CD4-positive, alpha-beta T cell (primary cell): ENCODE results near the gene AK2. TPM values are rescaled to one million over a fixed set of nuclear protein-coding genes. Genes with fewer than 3 reads are reported as not detected.
"Not testable (repeated sequence)": the region's sequence is repeated elsewhere in the genome, so short reads cannot be mapped to it uniquely, and the experiment has no call there.

Experiments used
- ATAC-seq: fragments of 200-7000 bp; cut with Tn5 transposase; one replicate; pipeline ENCODE4 v1.10.0; 2022; ENCODE audit warnings: mild to moderate bottlenecking; ENCODE audit not compliant: poor library complexity
- CTCF ChIA-PET: fragments of 350-600 bp; sonication (Branson Sonifier 250); formaldehyde crosslinking; loops from one replicate; lab custom pipeline; 2021; ENCODE audit warnings: antibody characterized with exemption, inconsistent platforms; lab: Charles Lee
- POLR2A ChIA-PET: fragments of 350-600 bp; sonication (Branson Sonifier 250); formaldehyde crosslinking; loops from one replicate; lab custom pipeline; 2021; ENCODE audit warnings: antibody characterized with exemption, inconsistent platforms; lab: Charles Lee
- DNase-seq, 14 experiments: peaks; one replicate each; pipeline ENCODE4 v3.0.0-alpha.2; 2013 to 2020; ENCODE audit warnings: mixed read lengths in 2 of 14
- H3K27ac ChIP-seq, 2 donors: one replicate each; pipeline versions ENCODE4 v1.5.1 to v1.7.0; 2013; ENCODE audit warnings: low read length in 2 of 2, low read depth in 1 of 2, mild to moderate bottlenecking in 1 of 2
- H3K27me3 ChIP-seq, 2 experiments: 1 replicate in 1 of 2; 2 replicates in 1 of 2; pipeline versions ENCODE4 v1.6.1 to v1.7.0; 2013; ENCODE audit warnings: low read length in 2 of 2, control low read depth in 1 of 2, mild to moderate bottlenecking in 1 of 2, moderate library complexity in 1 of 2; ENCODE audit not compliant: insufficient read depth in 2 of 2, control insufficient read depth in 1 of 2
- H3K36me3 ChIP-seq: one replicate; pipeline ENCODE4 v1.6.1; 2013; ENCODE audit warnings: low read length, control low read depth; ENCODE audit not compliant: insufficient read depth
- H3K4me1 ChIP-seq: one replicate; pipeline ENCODE4 v1.6.1; 2013; ENCODE audit warnings: low read length, control low read depth; ENCODE audit not compliant: insufficient read depth
- H3K4me3 ChIP-seq: one replicate; pipeline ENCODE4 v1.5.1; 2013; ENCODE audit warnings: mild to moderate bottlenecking, low read length, moderate library complexity
- H3K9me3 ChIP-seq, 2 experiments: 1 replicate in 1 of 2; 2 replicates in 1 of 2; pipeline versions ENCODE4 v1.6.1 to v1.7.0; 2013; ENCODE audit warnings: low read length in 2 of 2, mild to moderate bottlenecking in 2 of 2, control low read depth in 1 of 2, moderate library complexity in 1 of 2; ENCODE audit not compliant: control insufficient read depth in 1 of 2, insufficient read depth in 1 of 2
- H3K27ac Mint-ChIP-seq: one replicate; pipeline ENCODE4 v1.8.0; 2020; ENCODE audit warnings: mixed read lengths
- H3K27me3 Mint-ChIP-seq: one replicate; pipeline ENCODE4 v1.8.0; 2021; ENCODE audit warnings: mixed read lengths
- H3K36me3 Mint-ChIP-seq: one replicate; pipeline ENCODE4 v1.8.0; 2021; ENCODE audit warnings: low read depth, mixed read lengths
- H3K4me1 Mint-ChIP-seq: one replicate; pipeline ENCODE4 v1.8.0; 2021; ENCODE audit warnings: low read depth, mixed read lengths
- H3K4me3 Mint-ChIP-seq: one replicate; pipeline ENCODE4 v1.8.0; 2020; ENCODE audit warnings: mild to moderate bottlenecking, mixed read lengths
- H3K9me3 Mint-ChIP-seq: one replicate; pipeline ENCODE4 v1.8.0; 2020; ENCODE audit warnings: mixed read lengths
- intact Hi-C, 2 experiments: fragments of 100-400 bp; cut with DNase I in 1 of 2; cut with micrococcal nuclease in 1 of 2; formaldehyde crosslinking; loops; one replicate each; pipeline versions ENCODE4 v1.15.1 to v1.9.0; 2023 to 2025; cut with DNase I, micrococcal nuclease
- total RNA-seq, 174 experiments: library from RNA in 2 of 174; stranded (reverse) in 2 of 174; gene quantifications; one replicate each; pipeline ENCODE4 v1.2.3 and lab custom pipeline; 2021 to 2026
- TF ChIP-seq, protein P1 (sequence below): fragments of 200-600 bp; IDR thresholded peaks from one replicate; pipeline ENCODE4 v1.8.0; 2022; ENCODE audit warnings: antibody characterized with exemption, mild to moderate bottlenecking

The AK2 gene
- total RNA-seq, 2 experiments from 2014 or later: 25.6 to 30.4 TPM

- H3K27ac ChIP-seq: no peak overlapping the region
- no peak for DNase-seq
- intact Hi-C loops: no loop called here
- H3K4me3 ChIP-seq: no peak overlapping the region
- no peaks in the 10 kb centered on the region for H3K4me1 Mint-ChIP-seq
- no peak overlapping the region for H3K4me3 Mint-ChIP-seq
- no peaks in the 10 kb centered on the region for H3K9me3 Mint-ChIP-seq
- peaks cover 14% of the 10 kb centered on the region for H3K27me3 Mint-ChIP-seq
- CTCF ChIA-PET: no interaction called here
- no peaks in the 10 kb centered on the region for H3K27me3 ChIP-seq
- H3K27ac Mint-ChIP-seq: no peak overlapping the region
- peaks cover 8% of the 10 kb centered on the region for H3K4me1 ChIP-seq
- H3K9me3 ChIP-seq: no peaks in the 10 kb centered on the region
- ATAC-seq: no peak
- POLR2A ChIA-PET: no interaction called here
- TF ChIP-seq, protein P1, sequence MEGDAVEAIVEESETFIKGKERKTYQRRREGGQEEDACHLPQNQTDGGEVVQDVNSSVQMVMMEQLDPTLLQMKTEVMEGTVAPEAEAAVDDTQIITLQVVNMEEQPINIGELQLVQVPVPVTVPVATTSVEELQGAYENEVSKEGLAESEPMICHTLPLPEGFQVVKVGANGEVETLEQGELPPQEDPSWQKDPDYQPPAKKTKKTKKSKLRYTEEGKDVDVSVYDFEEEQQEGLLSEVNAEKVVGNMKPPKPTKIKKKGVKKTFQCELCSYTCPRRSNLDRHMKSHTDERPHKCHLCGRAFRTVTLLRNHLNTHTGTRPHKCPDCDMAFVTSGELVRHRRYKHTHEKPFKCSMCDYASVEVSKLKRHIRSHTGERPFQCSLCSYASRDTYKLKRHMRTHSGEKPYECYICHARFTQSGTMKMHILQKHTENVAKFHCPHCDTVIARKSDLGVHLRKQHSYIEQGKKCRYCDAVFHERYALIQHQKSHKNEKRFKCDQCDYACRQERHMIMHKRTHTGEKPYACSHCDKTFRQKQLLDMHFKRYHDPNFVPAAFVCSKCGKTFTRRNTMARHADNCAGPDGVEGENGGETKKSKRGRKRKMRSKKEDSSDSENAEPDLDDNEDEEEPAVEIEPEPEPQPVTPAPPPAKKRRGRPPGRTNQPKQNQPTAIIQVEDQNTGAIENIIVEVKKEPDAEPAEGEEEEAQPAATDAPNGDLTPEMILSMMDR: no peak
- no peaks in the 10 kb centered on the region for H3K36me3 ChIP-seq
- H3K36me3 Mint-ChIP-seq: no peaks in the 10 kb centered on the region
These were observed 11.2 kb upstream of the AK2 start for GRCh38 chr1:33047839-33048305.

DNA sequence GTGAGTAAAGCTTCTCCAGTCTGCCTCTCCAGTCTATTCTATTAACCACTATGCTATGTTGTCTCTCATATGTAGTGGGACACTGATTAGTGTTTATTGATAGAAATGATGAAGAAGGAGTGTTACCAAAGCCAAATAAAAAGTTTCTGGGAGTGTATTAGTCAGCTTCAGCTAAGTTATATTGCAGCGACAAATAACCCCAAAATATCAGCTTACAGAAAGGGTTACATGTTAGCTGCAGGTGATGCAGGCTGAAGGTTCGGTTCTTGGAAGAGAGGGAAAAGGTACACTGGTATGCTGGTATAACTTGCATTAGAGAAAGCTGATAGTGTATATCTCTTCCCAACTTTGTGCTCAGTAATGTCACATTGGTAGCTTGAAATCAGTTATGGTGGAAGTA lies 10.6 kb upstream of the AK2 start:
- CTCF ChIA-PET: no interaction called here

DNA sequence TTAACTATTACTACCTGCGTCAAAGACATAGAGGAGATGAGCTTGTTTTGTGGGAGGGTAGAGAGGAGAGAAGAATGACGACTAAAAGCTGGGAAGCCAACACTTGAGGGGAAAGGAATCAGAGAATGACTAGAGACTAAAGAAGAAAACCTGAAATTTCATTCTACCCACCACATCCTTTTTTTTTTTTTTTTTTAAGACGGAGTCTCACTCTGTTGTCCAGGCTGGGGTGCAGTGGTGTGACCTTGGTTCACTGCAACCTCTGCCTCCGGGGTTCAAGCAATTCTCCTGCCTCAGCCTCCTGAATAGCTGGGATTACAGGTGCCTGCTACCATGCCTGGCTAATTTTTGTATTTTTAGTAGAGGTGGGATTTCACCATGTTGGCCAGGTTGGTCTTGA lies 9.6 kb upstream of the AK2 start:
- H3K27ac ChIP-seq, ATAC-seq: not testable (repeated sequence)

More for the DNA sequence above, 10.6 kb upstream of the AK2 start:
- Histone ChIP-seq H3K9me3 (no peaks in the 10 kb centered on the region), H3K36me3 (no peaks in the 10 kb centered on the region), H3K27me3 (no peaks in the 10 kb centered on the region), H3K27ac (no peak overlapping the region), H3K4me3 (no peak overlapping the region), H3K4me1 (peaks cover 8% of the 10 kb centered on the region)
- no peak overlapping the region for H3K4me3 Mint-ChIP-seq
- H3K4me1 Mint-ChIP-seq: no peaks in the 10 kb centered on the region
- no peaks in the 10 kb centered on the region for H3K9me3 Mint-ChIP-seq
- TF ChIP-seq, protein P1: no peak
- no peak for ATAC-seq
- H3K36me3 Mint-ChIP-seq: no peaks in the 10 kb centered on the region
- H3K27me3 Mint-ChIP-seq: peaks cover 14% of the 10 kb centered on the region
- H3K27ac Mint-ChIP-seq: no peak overlapping the region
- no peak for DNase-seq
- intact Hi-C loops: no loop called here
- POLR2A ChIA-PET: no interaction called here

GRCh38 chr1:33045814-33046213 lies 9.1 kb upstream of the AK2 start:
- H3K4me3 ChIP-seq: no peak overlapping the region
- TF ChIP-seq, protein P1: no peak
- ChIA-PET CTCF (no interaction called here), POLR2A (no interaction called here)
- Mint-ChIP-seq H3K4me3 (no peak overlapping the region), H3K27me3 (peaks cover 14% of the 10 kb centered on the region), H3K9me3 (no peaks in the 10 kb centered on the region), H3K36me3 (no peaks in the 10 kb centered on the region), H3K4me1 (no peaks in the 10 kb centered on the region), H3K27ac (no peak overlapping the region)
- intact Hi-C loops: no loop called here
- ATAC-seq: peak; percentile 52
- H3K36me3 ChIP-seq: no peaks in the 10 kb centered on the region
- H3K4me1 ChIP-seq: peaks cover 8% of the 10 kb centered on the region
- H3K27ac ChIP-seq: no peak overlapping the region
- no peaks in the 10 kb centered on the region for H3K27me3 ChIP-seq
- DNase-seq: peak in 3 of 14 experiments; percentile 62 to 73 (median 67)
- no peaks in the 10 kb centered on the region for H3K9me3 ChIP-seq

More for the DNA sequence above, 9.6 kb upstream of the AK2 start:
- POLR2A ChIA-PET, intact Hi-C loops, H3K27ac Mint-ChIP-seq, H3K4me1 ChIP-seq, H3K36me3 Mint-ChIP-seq, CTCF ChIA-PET, DNase-seq, H3K9me3 Mint-ChIP-seq, H3K4me3 Mint-ChIP-seq, H3K4me3 ChIP-seq, H3K9me3 ChIP-seq, H3K36me3 ChIP-seq, H3K27me3 ChIP-seq, H3K4me1 Mint-ChIP-seq: not testable (repeated sequence)
- peaks cover 14% of the 10 kb centered on the region for H3K27me3 Mint-ChIP-seq
